ENCODE results near the gene PI4KB. TPM values are rescaled to one million over a fixed set of nuclear protein-coding genes. Genes with fewer than 3 reads are reported as not detected.
A peak's percentile ranks its signal among the peaks of the same experiment; 100 is the strongest.

Gene PI4KB
- total and polyA plus RNA-seq, 9 of the 15 experiments (the other 6 are each of a cell fraction or from before 2014, with no cell fraction given), result 3.1 to 65.4 (median 45.1) TPM

- TF ChIP-seq MNT (conservative IDR thresholded peaks at IDR 0.05) (no peak), EGR1 (conservative IDR thresholded peaks at IDR 0.05) (no peak), RBFOX2 (IDR thresholded peaks at IDR 0.05; ENCODE audit: low read depth, low read length) (peak; percentile 60; the same call in 1 of the 2 replicates), TRIM28 (IDR thresholded peaks at IDR 0.05) (no peak), ZFPM2 (CRISPR knock-in tag; IDR thresholded peaks at IDR 0.05) (no peak), ZNF699 (CRISPR knock-in tag; IDR thresholded peaks at IDR 0.05; ENCODE audit: insufficient replicate concordance) (no peak), ZBED1 (IDR thresholded peaks at IDR 0.05) (no peak), KDM5B (IDR thresholded peaks at IDR 0.05; ENCODE audit: insufficient replicate concordance, low read depth, low read length) (peak; percentile 92), CREM (IDR thresholded peaks at IDR 0.05; ENCODE audit: low read depth) (no peak), MAFG (tag; conservative IDR thresholded peaks at IDR 0.05) (no peak), ILK (tag; IDR thresholded peaks at IDR 0.05; ENCODE audit: borderline replicate concordance, low read depth) (no peak), NCOA6 (IDR thresholded peaks at IDR 0.05) (no peak), PHB (CRISPR knock-in tag; IDR thresholded peaks at IDR 0.05) (no peak), PBX2 (CRISPR knock-in tag; IDR thresholded peaks at IDR 0.05; ENCODE audit: low read depth) (no peak), PBX2 (tag; conservative IDR thresholded peaks at IDR 0.05; ENCODE audit: low read depth) (no peak; the same call in 1 of the 2 replicates), MTA1 (IDR thresholded peaks at IDR 0.05; ENCODE audit: borderline replicate concordance) (no peak), MAFK (IDR thresholded peaks at IDR 0.05; ENCODE audit: low read length) (no peak), NRF1 (conservative IDR thresholded peaks at IDR 0.05 in 1 of 2, IDR thresholded peaks at IDR 0.05 in 1 of 2) (no peak; a peak in 1 of 4 replicates)
- TF ChIP-seq, protein P1, sequence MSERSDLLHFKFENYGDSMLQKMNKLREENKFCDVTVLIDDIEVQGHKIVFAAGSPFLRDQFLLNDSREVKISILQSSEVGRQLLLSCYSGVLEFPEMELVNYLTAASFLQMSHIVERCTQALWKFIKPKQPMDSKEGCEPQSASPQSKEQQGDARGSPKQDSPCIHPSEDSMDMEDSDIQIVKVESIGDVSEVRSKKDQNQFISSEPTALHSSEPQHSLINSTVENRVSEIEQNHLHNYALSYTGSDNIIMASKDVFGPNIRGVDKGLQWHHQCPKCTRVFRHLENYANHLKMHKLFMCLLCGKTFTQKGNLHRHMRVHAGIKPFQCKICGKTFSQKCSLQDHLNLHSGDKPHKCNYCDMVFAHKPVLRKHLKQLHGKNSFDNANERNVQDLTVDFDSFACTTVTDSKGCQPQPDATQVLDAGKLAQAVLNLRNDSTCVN (CRISPR knock-in tag; IDR thresholded peaks at IDR 0.05), result no peak
- TF ChIP-seq, protein P2, sequence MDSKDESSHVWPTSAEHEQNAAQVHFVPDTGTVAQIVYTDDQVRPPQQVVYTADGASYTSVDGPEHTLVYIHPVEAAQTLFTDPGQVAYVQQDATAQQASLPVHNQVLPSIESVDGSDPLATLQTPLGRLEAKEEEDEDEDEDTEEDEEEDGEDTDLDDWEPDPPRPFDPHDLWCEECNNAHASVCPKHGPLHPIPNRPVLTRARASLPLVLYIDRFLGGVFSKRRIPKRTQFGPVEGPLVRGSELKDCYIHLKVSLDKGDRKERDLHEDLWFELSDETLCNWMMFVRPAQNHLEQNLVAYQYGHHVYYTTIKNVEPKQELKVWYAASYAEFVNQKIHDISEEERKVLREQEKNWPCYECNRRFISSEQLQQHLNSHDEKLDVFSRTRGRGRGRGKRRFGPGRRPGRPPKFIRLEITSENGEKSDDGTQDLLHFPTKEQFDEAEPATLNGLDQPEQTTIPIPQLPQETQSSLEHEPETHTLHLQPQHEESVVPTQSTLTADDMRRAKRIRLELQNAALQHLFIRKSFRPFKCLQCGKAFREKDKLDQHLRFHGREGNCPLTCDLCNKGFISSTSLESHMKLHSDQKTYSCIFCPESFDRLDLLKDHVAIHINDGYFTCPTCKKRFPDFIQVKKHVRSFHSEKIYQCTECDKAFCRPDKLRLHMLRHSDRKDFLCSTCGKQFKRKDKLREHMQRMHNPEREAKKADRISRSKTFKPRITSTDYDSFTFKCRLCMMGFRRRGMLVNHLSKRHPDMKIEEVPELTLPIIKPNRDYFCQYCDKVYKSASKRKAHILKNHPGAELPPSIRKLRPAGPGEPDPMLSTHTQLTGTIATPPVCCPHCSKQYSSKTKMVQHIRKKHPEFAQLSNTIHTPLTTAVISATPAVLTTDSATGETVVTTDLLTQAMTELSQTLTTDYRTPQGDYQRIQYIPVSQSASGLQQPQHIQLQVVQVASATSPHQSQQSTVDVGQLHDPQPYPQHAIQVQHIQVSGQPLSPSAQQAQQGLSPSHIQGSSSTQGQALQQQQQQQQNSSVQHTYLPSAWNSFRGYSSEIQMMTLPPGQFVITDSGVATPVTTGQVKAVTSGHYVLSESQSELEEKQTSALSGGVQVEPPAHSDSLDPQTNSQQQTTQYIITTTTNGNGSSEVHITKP (IDR thresholded peaks at IDR 0.05; ENCODE audit: partially characterized antibody), result peak; percentile 5
Observed at GRCh38 chr1:151372058-151372934, 45.1 kb upstream of the PI4KB start, which contains the start of gene SELENBP1 (continued).
